GM12878 (cell line): Measurements from ENCODE around the gene ENTREP3. TPM values are rescaled to one million over a fixed set of nuclear protein-coding genes. Genes with fewer than 3 reads are reported as not detected.

Source experiments
- ATF7 ChIP-seq: fragments of 450-650 bp; IDR thresholded peaks from 2 replicates; pipeline ENCODE4 v1.6.1; 2016; ENCODE audit warnings: low read depth, mild to moderate bottlenecking
- CEBPB ChIP-seq, 2 experiments: fragments of 150-350 bp in 1 of 2; IDR thresholded peaks; 2 replicates each; pipeline ENCODE4 v1.6.1; 2012 to 2014; ENCODE audit warnings: low read depth in 2 of 2, low read length in 2 of 2, borderline replicate concordance in 1 of 2, inconsistent platforms in 1 of 2
- CHD2 ChIP-seq: IDR thresholded peaks from 2 replicates; pipeline ENCODE4 v1.6.1; 2011; ENCODE audit warnings: low read depth, low read length, improper control_type of control experiment, borderline replicate concordance
- CHD4 ChIP-seq: fragments of 200-600 bp; sonication (generic); IDR thresholded peaks from 2 replicates; pipeline ENCODE4 v1.6.1; 2016; ENCODE audit warnings: mild to moderate bottlenecking
- CREB1 ChIP-seq: IDR thresholded peaks from 2 replicates; pipeline ENCODE4 v1.6.1; 2012; ENCODE audit warnings: low read depth, mild to moderate bottlenecking, inconsistent platforms
- EP300 ChIP-seq, 2 experiments: fragments of 150-350 bp in 1 of 2; IDR thresholded peaks; 2 replicates each; pipeline ENCODE4 v1.6.1; 2011 to 2012; ENCODE audit warnings: low read depth in 2 of 2, low read length in 2 of 2, borderline replicate concordance in 1 of 2, improper control_type of control experiment in 1 of 2, inconsistent platforms in 1 of 2; ENCODE audit not compliant: control insufficient read depth in 1 of 2
- IRF4 ChIP-seq: IDR thresholded peaks from 2 replicates; pipeline ENCODE4 v1.6.1; 2011; ENCODE audit warnings: low read depth, low read length
- JUND ChIP-seq: IDR thresholded peaks from 2 replicates; pipeline ENCODE4 v1.6.1; 2012; ENCODE audit warnings: low read depth, mild to moderate bottlenecking, low read length, improper control_type of control experiment, moderate library complexity
- MXI1 ChIP-seq: fragments of 150-350 bp; IDR thresholded peaks from 2 replicates; pipeline ENCODE4 v1.6.1; 2011; ENCODE audit warnings: low read depth, mild to moderate bottlenecking, inconsistent platforms, low read length, improper control_type of control experiment
- NBN ChIP-seq: fragments of 450-650 bp; IDR thresholded peaks from 2 replicates; pipeline ENCODE4 v1.6.1; 2016
- NR2C2 ChIP-seq: IDR thresholded peaks from 2 replicates; pipeline ENCODE4 v1.6.1; 2011; ENCODE audit warnings: borderline replicate concordance, low read depth; ENCODE audit not compliant: control insufficient read depth, insufficient read length
- POLR2AphosphoS2 ChIP-seq: IDR thresholded peaks from 2 replicates; pipeline ENCODE4 v1.6.1; 2011; ENCODE audit warnings: low read depth, mild to moderate bottlenecking, low read length, improper control_type of control experiment, moderate library complexity
- RBBP5 ChIP-seq: fragments of 200-600 bp; sonication (generic); conservative IDR thresholded peaks from 2 replicates; pipeline ENCODE4 v1.6.1; 2016
- SP1 ChIP-seq: IDR thresholded peaks from one replicate; pipeline ENCODE4 v1.6.1; 2011; ENCODE audit warnings: low read depth, low read length
- ZNF207 ChIP-seq: fragments of 450-650 bp; IDR thresholded peaks from 2 replicates; pipeline ENCODE4 v1.6.1; 2014; ENCODE audit warnings: antibody characterized with exemption, mild to moderate bottlenecking, borderline replicate concordance
- ZNF274 ChIP-seq: IDR thresholded peaks from one replicate; pipeline ENCODE4 v1.8.0; 2011; ENCODE audit not compliant: insufficient read length, insufficient read depth
- ZNF384 ChIP-seq: IDR thresholded peaks from 2 replicates; pipeline ENCODE4 v1.6.1; 2012; ENCODE audit warnings: low read depth, mild to moderate bottlenecking, low read length, improper control_type of control experiment, borderline replicate concordance
- polyA plus RNA-seq, 11 experiments: library from polyadenylated mRNA; depleted of rRNA in 4 of 11; unstranded in 6 of 11; stranded (reverse) in 5 of 11; fragments of >200 nt; fragmentation: Nextera tagmentation in 4 of 11; fragmentation: Illumina TruSeq in 1 of 11; extraction: Ambion mirVana in 4 of 11; extraction: Trizol in 1 of 11; gene quantifications; 1 replicate in 1 of 11; 2 replicates in 10 of 11; pipeline versions ENCODE4 v1.2.1 to v1.2.3, GENCODE V29; 2011 to 2016; ENCODE audit warnings: inconsistent platforms in 2 of 11, missing spikeins in 2 of 11, low read depth in 1 of 11
- total RNA-seq, 4 experiments: library from RNA; depleted of rRNA in 3 of 4; stranded (reverse); fragments of >200 nt in 3 of 4; fragmentation: Illumina TruSeq in 1 of 4; extraction: Trizol in 1 of 4; gene quantifications; 2 replicates each; pipeline versions ENCODE4 v1.2.1 to v1.2.3, GENCODE V29; 2013 to 2021
- TF ChIP-seq, protein P1 (sequence below): fragments of 450-650 bp; IDR thresholded peaks from 2 replicates; pipeline ENCODE4 v1.6.1; 2018; ENCODE audit warnings: borderline replicate concordance, mild to moderate bottlenecking; ENCODE audit not compliant: partially characterized antibody
- TF ChIP-seq, protein P2 (sequence below): IDR thresholded peaks from 2 replicates; pipeline ENCODE4 v1.6.1; 2011; ENCODE audit warnings: borderline replicate concordance, low read depth, mild to moderate bottlenecking, moderate library complexity, low read length; ENCODE audit not compliant: insufficient read depth, poor library complexity, severe bottlenecking
- TF ChIP-seq, protein P3 (sequence below): fragments of 450-650 bp; formaldehyde crosslinking; IDR thresholded peaks from 2 replicates; pipeline ENCODE4 v1.4.0; 2022; ENCODE audit warnings: mild to moderate bottlenecking, moderate library complexity
- TF ChIP-seq, protein P4 (sequence below): fragments of 150-350 bp; IDR thresholded peaks from 2 replicates; pipeline ENCODE4 v1.6.1; 2014; ENCODE audit warnings: mild to moderate bottlenecking, low read depth, low read length

ENTREP3 gene
- total and polyA plus RNA-seq, 10 of the 15 experiments (the other 5 are each of a cell fraction or from before 2014, with no cell fraction given) = 1.7 to 31.8 (median 3.9) TPM

- TF ChIP-seq, protein P1, sequence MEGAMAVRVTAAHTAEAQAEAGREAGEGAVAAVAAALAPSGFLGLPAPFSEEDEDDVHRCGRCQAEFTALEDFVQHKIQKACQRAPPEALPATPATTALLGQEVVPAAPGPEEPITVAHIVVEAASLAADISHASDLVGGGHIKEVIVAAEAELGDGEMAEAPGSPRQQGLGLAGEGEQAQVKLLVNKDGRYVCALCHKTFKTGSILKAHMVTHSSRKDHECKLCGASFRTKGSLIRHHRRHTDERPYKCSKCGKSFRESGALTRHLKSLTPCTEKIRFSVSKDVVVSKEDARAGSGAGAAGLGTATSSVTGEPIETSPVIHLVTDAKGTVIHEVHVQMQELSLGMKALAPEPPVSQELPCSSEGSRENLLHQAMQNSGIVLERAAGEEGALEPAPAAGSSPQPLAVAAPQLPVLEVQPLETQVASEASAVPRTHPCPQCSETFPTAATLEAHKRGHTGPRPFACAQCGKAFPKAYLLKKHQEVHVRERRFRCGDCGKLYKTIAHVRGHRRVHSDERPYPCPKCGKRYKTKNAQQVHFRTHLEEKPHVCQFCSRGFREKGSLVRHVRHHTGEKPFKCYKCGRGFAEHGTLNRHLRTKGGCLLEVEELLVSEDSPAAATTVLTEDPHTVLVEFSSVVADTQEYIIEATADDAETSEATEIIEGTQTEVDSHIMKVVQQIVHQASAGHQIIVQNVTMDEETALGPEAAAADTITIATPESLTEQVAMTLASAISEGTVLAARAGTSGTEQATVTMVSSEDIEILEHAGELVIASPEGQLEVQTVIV = no peak
- TF ChIP-seq CHD2 (peak; percentile 92), RBBP5 (no peak), CHD4 (no peak), POLR2AphosphoS2 (peak; percentile 86), ZNF274 (no peak), NBN (0 out of 2 replicates have a peak, but pooled peaks have one; percentile 21), EP300 (IDR thresholded peaks at IDR 0.05; ENCODE audit: borderline replicate concordance in 1 of 2, control insufficient read depth in 1 of 2, low read depth in 2 of 2, low read length in 2 of 2) (0 out of 4 replicates have a peak, but pooled peaks of 1 of the 2 experiments have one; percentile 16), SP1 (peak; percentile 97), ATF7 (no peak), CEBPB (IDR thresholded peaks at IDR 0.05; ENCODE audit: borderline replicate concordance in 1 of 2, low read depth in 2 of 2, low read length in 2 of 2) (no peak), MXI1 (no peak; the same call in 1 of the 2 replicates), JUND (no peak), NR2C2 (no peak), ZNF207 (no peak; the same call in 1 of the 2 replicates), ZNF384 (no peak), CREB1 (peak; percentile 46; the same call in 1 of the 2 replicates), IRF4 (no peak)
- TF ChIP-seq, protein P2, sequence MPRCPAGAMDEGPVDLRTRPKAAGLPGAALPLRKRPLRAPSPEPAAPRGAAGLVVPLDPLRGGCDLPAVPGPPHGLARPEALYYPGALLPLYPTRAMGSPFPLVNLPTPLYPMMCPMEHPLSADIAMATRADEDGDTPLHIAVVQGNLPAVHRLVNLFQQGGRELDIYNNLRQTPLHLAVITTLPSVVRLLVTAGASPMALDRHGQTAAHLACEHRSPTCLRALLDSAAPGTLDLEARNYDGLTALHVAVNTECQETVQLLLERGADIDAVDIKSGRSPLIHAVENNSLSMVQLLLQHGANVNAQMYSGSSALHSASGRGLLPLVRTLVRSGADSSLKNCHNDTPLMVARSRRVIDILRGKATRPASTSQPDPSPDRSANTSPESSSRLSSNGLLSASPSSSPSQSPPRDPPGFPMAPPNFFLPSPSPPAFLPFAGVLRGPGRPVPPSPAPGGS = no peak
- TF ChIP-seq, protein P3, sequence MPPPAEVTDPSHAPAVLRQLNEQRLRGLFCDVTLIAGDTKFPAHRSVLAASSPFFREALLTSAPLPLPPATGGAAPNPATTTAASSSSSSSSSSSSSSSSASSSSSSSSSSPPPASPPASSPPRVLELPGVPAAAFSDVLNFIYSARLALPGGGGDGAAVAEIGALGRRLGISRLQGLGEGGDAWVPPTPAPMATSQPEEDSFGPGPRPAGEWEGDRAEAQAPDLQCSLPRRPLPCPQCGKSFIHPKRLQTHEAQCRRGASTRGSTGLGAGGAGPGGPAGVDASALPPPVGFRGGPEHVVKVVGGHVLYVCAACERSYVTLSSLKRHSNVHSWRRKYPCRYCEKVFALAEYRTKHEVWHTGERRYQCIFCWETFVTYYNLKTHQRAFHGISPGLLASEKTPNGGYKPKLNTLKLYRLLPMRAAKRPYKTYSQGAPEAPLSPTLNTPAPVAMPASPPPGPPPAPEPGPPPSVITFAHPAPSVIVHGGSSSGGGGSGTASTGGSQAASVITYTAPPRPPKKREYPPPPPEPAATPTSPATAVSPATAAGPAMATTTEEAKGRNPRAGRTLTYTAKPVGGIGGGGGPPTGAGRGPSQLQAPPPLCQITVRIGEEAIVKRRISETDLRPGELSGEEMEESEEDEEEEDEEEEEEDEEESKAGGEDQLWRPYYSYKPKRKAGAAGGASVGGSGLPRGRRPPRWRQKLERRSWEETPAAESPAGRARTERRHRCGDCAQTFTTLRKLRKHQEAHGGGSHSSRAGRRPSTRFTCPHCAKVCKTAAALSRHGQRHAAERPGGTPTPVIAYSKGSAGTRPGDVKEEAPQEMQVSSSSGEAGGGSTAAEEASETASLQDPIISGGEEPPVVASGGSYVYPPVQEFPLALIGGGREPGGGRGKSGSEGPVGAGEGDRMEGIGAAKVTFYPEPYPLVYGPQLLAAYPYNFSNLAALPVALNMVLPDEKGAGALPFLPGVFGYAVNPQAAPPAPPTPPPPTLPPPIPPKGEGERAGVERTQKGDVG = no peak
- TF ChIP-seq, protein P4, sequence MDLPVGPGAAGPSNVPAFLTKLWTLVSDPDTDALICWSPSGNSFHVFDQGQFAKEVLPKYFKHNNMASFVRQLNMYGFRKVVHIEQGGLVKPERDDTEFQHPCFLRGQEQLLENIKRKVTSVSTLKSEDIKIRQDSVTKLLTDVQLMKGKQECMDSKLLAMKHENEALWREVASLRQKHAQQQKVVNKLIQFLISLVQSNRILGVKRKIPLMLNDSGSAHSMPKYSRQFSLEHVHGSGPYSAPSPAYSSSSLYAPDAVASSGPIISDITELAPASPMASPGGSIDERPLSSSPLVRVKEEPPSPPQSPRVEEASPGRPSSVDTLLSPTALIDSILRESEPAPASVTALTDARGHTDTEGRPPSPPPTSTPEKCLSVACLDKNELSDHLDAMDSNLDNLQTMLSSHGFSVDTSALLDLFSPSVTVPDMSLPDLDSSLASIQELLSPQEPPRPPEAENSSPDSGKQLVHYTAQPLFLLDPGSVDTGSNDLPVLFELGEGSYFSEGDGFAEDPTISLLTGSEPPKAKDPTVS = no peak
Observed at GRCh38 chr1:155227261-155228095, 27.8 kb downstream of the ENTREP3 start (continued).
